ACHN (cell line): ENCODE data around the gene SPTB.

Source experiments
- DNase-seq: peaks from one replicate; pipeline ENCODE4 v3.0.0-alpha.2; 2015
- in situ Hi-C: cut with HindIII; loops from 2 replicates; pipeline ENCODE4 v1.10.0; 2017; ENCODE audit warnings: low sequenced_read_pairs, low pct_ligation_motif_present, low pct_unique_long_range_greater_than_20kb

The SPTB gene

GRCh38 chr14:64714432-64715025, 165.2 kb downstream of the SPTB start:
- in situ Hi-C loops, result no loop called here

GRCh38 chr14:64713677-64714076, 166.0 kb downstream of the SPTB start:
- in situ Hi-C loops, result no loop called here
- no peak for DNase-seq

More at GRCh38 chr14:64714432-64715025, 165.2 kb downstream of the SPTB start:
- DNase-seq, result no peak

- no peak for DNase-seq
- in situ Hi-C loops, result no loop called here
These were observed 168.7 kb downstream of the SPTB start for GRCh38 chr14:64711039-64711438.

GRCh38 chr14:64709126-64709525, 170.6 kb downstream of the SPTB start:
- no peak for DNase-seq
- in situ Hi-C loops, result no loop called here

GRCh38 chr14:64708148-64709004, 171.3 kb downstream of the SPTB start:
- in situ Hi-C loops, result no loop called here
- DNase-seq, result peak; percentile 27

- in situ Hi-C loops, result no loop called here
- peak; percentile 72 for DNase-seq
These were observed 172.0 kb downstream of the SPTB start for GRCh38 chr14:64707661-64708060.

GRCh38 chr14:64706593-64707193, 173.0 kb downstream of the SPTB start:
- no peak for DNase-seq
- in situ Hi-C loops, result no loop called here

- in situ Hi-C loops, result no loop called here
- DNase-seq, result no peak
These were observed 173.6 kb downstream of the SPTB start for GRCh38 chr14:64706119-64706592.

- DNase-seq, result peak; percentile 21
These were observed 174.2 kb downstream of the SPTB start for GRCh38 chr14:64705381-64706118.

GRCh38 chr14:64704743-64705380, 174.8 kb downstream of the SPTB start:
- DNase-seq, result peak; percentile 31
- in situ Hi-C loops, result no loop called here

More at GRCh38 chr14:64705381-64706118, 174.2 kb downstream of the SPTB start:
- in situ Hi-C loops, result no loop called here

- in situ Hi-C loops, result no loop called here
- peak; percentile 80 for DNase-seq
These were observed 175.5 kb downstream of the SPTB start, which contains the start of gene PLEKHG3 for GRCh38 chr14:64704143-64704742. Gene PLEKHG3, plus strand, starts transcription at chr14:64704424. Its CDS starts 23,208 bp downstream, at chr14:64727632.

- peak; percentile 21 for DNase-seq
- in situ Hi-C loops, result no loop called here
These were observed 176.1 kb downstream of the SPTB start for GRCh38 chr14:64703395-64704142.

GRCh38 chr14:64702493-64703394, 177.0 kb downstream of the SPTB start:
- no peak for DNase-seq
- in situ Hi-C loops, result no loop called here

GRCh38 chr14:64701660-64702059, 178.0 kb downstream of the SPTB start:
- in situ Hi-C loops, result no loop called here
- DNase-seq, result no peak

GRCh38 chr14:64700894-64701293, 178.8 kb downstream of the SPTB start:
- no peak for DNase-seq

GRCh38 chr14:64700290-64700689, 179.4 kb downstream of the SPTB start:
- in situ Hi-C loops, result no loop called here
- DNase-seq, result no peak

More at GRCh38 chr14:64700894-64701293, 178.8 kb downstream of the SPTB start:
- in situ Hi-C loops, result no loop called here
